GM12878 (cell line): Measurements from ENCODE around the gene OGFR.

Source experiments
- PKNOX1 ChIP-seq: fragments of 450-650 bp; IDR thresholded peaks from 2 replicates; pipeline ENCODE4 v1.6.1; 2016; ENCODE audit warnings: mild to moderate bottlenecking
- RFX5 ChIP-seq: IDR thresholded peaks from 2 replicates; pipeline ENCODE4 v1.6.1; 2011; ENCODE audit warnings: low read depth, low read length, improper control_type of control experiment
- ZNF274 ChIP-seq: IDR thresholded peaks from one replicate; pipeline ENCODE4 v1.8.0; 2011; ENCODE audit not compliant: insufficient read length, insufficient read depth

- TF ChIP-seq RFX5 (no peak), ZNF274 (no peak), PKNOX1 (no peak)
Measured at GRCh38 chr20:62796699-62797491, 7.7 kb upstream of the OGFR start.
